Activated T-helper 1 cell treated with anti-CD3 and anti-CD28 coated beads, Interleukin-2, amount 50 U/mL, for 16 hours (primary cell): ENCODE results near the gene TPPP.

ENCODE experiments used
- DNase-seq, 2 donors: peaks; one replicate each; pipeline ENCODE4 v3.0.0-alpha.2; 2020; ENCODE audit warnings: low read depth in 1 of 2, low spot score in 1 of 2

TPPP gene

GRCh38 chr5:665956-666711 lies 27.0 kb downstream of the TPPP start:
- DNase-seq, result no peak

- DNase-seq, result no peak
Observed at GRCh38 chr5:665541-665955, 27.6 kb downstream of the TPPP start.

GRCh38 chr5:664994-665360 lies 28.2 kb downstream of the TPPP start:
- no peak for DNase-seq

- no peak for DNase-seq
Observed at GRCh38 chr5:664343-664993, 28.7 kb downstream of the TPPP start.

GRCh38 chr5:663436-664342 lies 29.5 kb downstream of the TPPP start:
- DNase-seq, result no peak

GRCh38 chr5:662751-663435 lies 30.3 kb downstream of the TPPP start:
- DNase-seq, result no peak

- DNase-seq, result no peak
Observed at GRCh38 chr5:661891-662750, 31.0 kb downstream of the TPPP start.

- no peak for DNase-seq
Observed at GRCh38 chr5:660491-661030, 32.6 kb downstream of the TPPP start.

GRCh38 chr5:659496-660263 lies 33.5 kb downstream of the TPPP start:
- no peak for DNase-seq

- no peak for DNase-seq
Observed at GRCh38 chr5:658103-658502, 35.0 kb downstream of the TPPP start.

- no peak for DNase-seq
Observed at GRCh38 chr5:657570-657969, 35.6 kb downstream of the TPPP start.

- DNase-seq, result no peak
Observed at GRCh38 chr5:655406-655805, 37.7 kb downstream of the TPPP start.

GRCh38 chr5:654071-654778 lies 38.9 kb downstream of the TPPP start:
- DNase-seq, result no peak

- no peak for DNase-seq
Observed at GRCh38 chr5:652773-653350, 40.3 kb downstream of the TPPP start.

GRCh38 chr5:652023-652515 lies 41.1 kb downstream of the TPPP start:
- DNase-seq, result no peak

GRCh38 chr5:651296-652022 lies 41.7 kb downstream of the TPPP start:
- DNase-seq, result no peak

- DNase-seq, result no peak
Observed at GRCh38 chr5:647727-648126, 45.4 kb downstream of the TPPP start.
